Measurements from ENCODE around the gene CEACAM16.

Gene CEACAM16

DNA sequence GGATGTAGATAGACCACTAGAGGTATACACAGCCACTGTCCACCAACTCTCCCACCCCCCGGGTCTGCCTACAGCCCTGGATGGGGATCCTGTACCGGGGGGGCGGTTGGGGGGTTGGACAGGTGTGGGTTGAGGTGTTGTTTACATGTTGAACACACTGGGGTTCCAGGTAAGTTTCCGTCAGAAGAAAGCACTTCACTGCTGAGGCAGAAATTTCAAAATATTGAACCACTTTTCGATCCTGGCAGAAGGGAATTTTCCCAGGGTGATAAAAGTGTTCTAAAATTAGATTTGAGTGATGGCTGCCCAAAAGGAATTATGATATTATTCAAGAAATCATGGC lies 6.6 kb upstream of the CEACAM16 start:
- in situ Hi-C loops (cut with MboI; ENCODE audit: low pct_unique_long_range_greater_than_20kb, low sequenced_read_pairs, unreplicated experiment): no loop called here
- TF ChIP-seq, protein P1, sequence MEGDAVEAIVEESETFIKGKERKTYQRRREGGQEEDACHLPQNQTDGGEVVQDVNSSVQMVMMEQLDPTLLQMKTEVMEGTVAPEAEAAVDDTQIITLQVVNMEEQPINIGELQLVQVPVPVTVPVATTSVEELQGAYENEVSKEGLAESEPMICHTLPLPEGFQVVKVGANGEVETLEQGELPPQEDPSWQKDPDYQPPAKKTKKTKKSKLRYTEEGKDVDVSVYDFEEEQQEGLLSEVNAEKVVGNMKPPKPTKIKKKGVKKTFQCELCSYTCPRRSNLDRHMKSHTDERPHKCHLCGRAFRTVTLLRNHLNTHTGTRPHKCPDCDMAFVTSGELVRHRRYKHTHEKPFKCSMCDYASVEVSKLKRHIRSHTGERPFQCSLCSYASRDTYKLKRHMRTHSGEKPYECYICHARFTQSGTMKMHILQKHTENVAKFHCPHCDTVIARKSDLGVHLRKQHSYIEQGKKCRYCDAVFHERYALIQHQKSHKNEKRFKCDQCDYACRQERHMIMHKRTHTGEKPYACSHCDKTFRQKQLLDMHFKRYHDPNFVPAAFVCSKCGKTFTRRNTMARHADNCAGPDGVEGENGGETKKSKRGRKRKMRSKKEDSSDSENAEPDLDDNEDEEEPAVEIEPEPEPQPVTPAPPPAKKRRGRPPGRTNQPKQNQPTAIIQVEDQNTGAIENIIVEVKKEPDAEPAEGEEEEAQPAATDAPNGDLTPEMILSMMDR (IDR thresholded peaks at IDR 0.05; ENCODE audit: extremely low read depth, insufficient read depth, missing control alignments): no peak
- no peak for DNase-seq (ENCODE audit: low spot score)

DNA sequence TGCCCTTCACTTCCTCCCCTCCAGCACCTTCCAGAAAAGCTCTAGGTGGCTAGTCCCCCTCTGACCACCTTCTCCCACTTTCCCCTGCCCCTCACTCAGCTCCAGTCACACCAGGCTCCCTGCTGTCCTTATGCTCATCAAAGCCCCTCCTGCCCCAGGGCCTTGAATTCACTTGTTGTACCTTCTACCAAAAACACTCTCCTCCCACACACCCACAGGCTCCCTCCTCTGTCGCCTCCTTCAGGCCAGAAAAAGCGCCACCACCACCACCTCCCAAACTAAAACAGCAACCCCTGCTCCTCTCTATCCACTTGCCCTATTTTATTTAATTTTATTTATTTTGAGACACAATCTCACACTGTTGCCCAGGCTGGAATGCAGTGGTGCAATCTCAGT lies 4.8 kb upstream of the CEACAM16 start:
- TF ChIP-seq, protein P1 (IDR thresholded peaks at IDR 0.05; ENCODE audit: extremely low read depth, insufficient read depth, missing control alignments): peak; percentile 57
- DNase-seq (ENCODE audit: low spot score): no peak
- in situ Hi-C loops (cut with MboI; ENCODE audit: low pct_unique_long_range_greater_than_20kb, low sequenced_read_pairs, unreplicated experiment): no loop called here

GRCh38 chr19:44696939-44697669 lies 1.8 kb upstream of the CEACAM16 start:
- TF ChIP-seq, protein P1 (IDR thresholded peaks at IDR 0.05; ENCODE audit: extremely low read depth, insufficient read depth, missing control alignments): no peak
- in situ Hi-C loops (cut with MboI; ENCODE audit: low pct_unique_long_range_greater_than_20kb, low sequenced_read_pairs, unreplicated experiment): no loop called here
- DNase-seq (ENCODE audit: low spot score): no peak

GRCh38 chr19:44697670-44698034 lies 1.3 kb upstream of the CEACAM16 start:
- in situ Hi-C loops (cut with MboI; ENCODE audit: low pct_unique_long_range_greater_than_20kb, low sequenced_read_pairs, unreplicated experiment): no loop called here
- no peak for DNase-seq (ENCODE audit: low spot score)
- TF ChIP-seq, protein P1 (IDR thresholded peaks at IDR 0.05; ENCODE audit: extremely low read depth, insufficient read depth, missing control alignments): no peak

DNA sequence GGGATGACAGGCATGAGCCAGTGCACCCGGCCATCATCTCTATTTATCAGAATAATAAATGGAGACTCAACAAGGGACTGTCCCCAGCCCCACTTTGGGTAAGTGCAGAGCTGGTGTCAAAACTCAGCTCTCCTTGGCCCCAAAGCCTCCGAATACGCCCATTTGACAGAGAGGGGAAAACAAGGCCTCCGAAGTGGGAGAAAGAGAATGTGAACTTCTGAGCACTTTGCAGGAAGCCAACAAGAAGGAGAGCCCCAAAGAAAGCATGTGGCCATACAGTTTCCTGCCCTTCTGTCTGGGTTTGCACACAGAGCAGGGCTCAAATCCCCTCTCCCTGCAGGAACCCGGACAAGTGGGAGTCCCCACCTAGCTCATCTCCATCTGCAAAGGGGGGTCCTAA lies 1.6 kb downstream of the CEACAM16 start:
- in situ Hi-C loops (cut with MboI; ENCODE audit: low pct_unique_long_range_greater_than_20kb, low sequenced_read_pairs, unreplicated experiment): no loop called here
- TF ChIP-seq, protein P1 (IDR thresholded peaks at IDR 0.05; ENCODE audit: extremely low read depth, insufficient read depth, missing control alignments): no peak
- no peak for DNase-seq (ENCODE audit: low spot score)

- TF ChIP-seq, protein P1 (IDR thresholded peaks at IDR 0.05; ENCODE audit: extremely low read depth, insufficient read depth, missing control alignments): no peak
- in situ Hi-C loops (cut with MboI; ENCODE audit: low pct_unique_long_range_greater_than_20kb, low sequenced_read_pairs, unreplicated experiment): no loop called here
- no peak for DNase-seq (ENCODE audit: low spot score)
Measured at GRCh38 chr19:44701228-44701627, 2.3 kb downstream of the CEACAM16 start.
